GM10248 (cell line): Measurements from ENCODE around the gene DNM3.

Experiments
- CTCF ChIA-PET: fragments of 300-600 bp; sonication (Branson Sonifier 250); formaldehyde crosslinking; extraction: SDS; loops from one replicate; lab custom pipeline; 2021; ENCODE audit warnings: antibody characterized with exemption; lab: Yijun Ruan, JAX
- POLR2A ChIA-PET: fragments of 350-650 bp; sonication (Branson Sonifier 250); formaldehyde crosslinking; extraction: SDS; loops from one replicate; lab custom pipeline; 2020; ENCODE audit warnings: antibody characterized with exemption; lab: Yijun Ruan, JAX
- DNase-seq: peaks from one replicate; pipeline ENCODE4 v3.0.0; 2012; ENCODE audit errors: extremely low spot score
- CTCF ChIP-seq: IDR thresholded peaks from 2 replicates; pipeline ENCODE4 v1.5.1; 2012; ENCODE audit warnings: mild to moderate bottlenecking, low read depth; ENCODE audit errors: extremely low read depth, missing control alignments, control extremely low read depth

DNM3 gene

GRCh38 chr1:171841050-171841910, at the start of gene DNM3:
Gene DNM3, plus strand, starts transcription at chr1:171841498. Its CDS starts 159 bp downstream, at chr1:171841657.
- ChIA-PET POLR2A (no interaction called here), CTCF (interaction anchor here (1.5 to 2.1 kb wide), 2 partner anchors 23 to 40 kb away, joined by 3 to 10 read pairs; no protein-coding TSS in a partner anchor)
- DNase-seq, result peak; percentile 91
- no peak for TF ChIP-seq CTCF

- DNase-seq, result no peak
- ChIA-PET CTCF (interaction anchor here (1.5 kb wide), 1 partner anchor 9 kb away, joined by 3 read pairs; no protein-coding TSS in a partner anchor), POLR2A (no interaction called here)
- no peak for TF ChIP-seq CTCF
Measured at GRCh38 chr1:171792656-171793369, 48.5 kb upstream of the DNM3 start.

- CTCF ChIA-PET, result interaction anchor here (1.1 to 2.7 kb wide), 3 partner anchors 8 to 12 kb away, joined by 3 to 6 read pairs (median 3); partner anchors contain the start of gene METTL13
- DNase-seq, result no peak
- no peak for TF ChIP-seq CTCF
- POLR2A ChIA-PET, result no interaction called here
Measured at GRCh38 chr1:171793636-171794035, 47.7 kb upstream of the DNM3 start.

GRCh38 chr1:171794085-171794484, 47.2 kb upstream of the DNM3 start:
- CTCF ChIA-PET, result interaction anchor here (0.9 to 2.7 kb wide), 3 partner anchors 9 to 12 kb away, joined by 3 to 6 read pairs (median 3); partner anchors contain the start of gene METTL13
- POLR2A ChIA-PET, result no interaction called here
- TF ChIP-seq CTCF, result no peak
- DNase-seq, result no peak

GRCh38 chr1:171796592-171796991, 44.7 kb upstream of the DNM3 start:
- ChIA-PET CTCF (interaction anchor here (2.0 kb wide), 1 partner anchor 9 kb away, joined by 5 read pairs; no protein-coding TSS in a partner anchor), POLR2A (no interaction called here)
- TF ChIP-seq CTCF, result no peak
- no peak for DNase-seq

- POLR2A ChIA-PET, result no interaction called here
- TF ChIP-seq CTCF, result no peak
- CTCF ChIA-PET, result interaction anchor here (3.7 to 9.1 kb wide), 3 partner anchors 12 to 187 kb away, joined by 28 to 171 read pairs (median 43); no protein-coding TSS in a partner anchor
- DNase-seq, result no peak
Measured at GRCh38 chr1:171798311-171798710, 43.0 kb upstream of the DNM3 start.
